Measurements from ENCODE around the gene VCL.

- TF ChIP-seq CTCF (IDR thresholded peaks at IDR 0.05) (no peak), POLR2A (IDR thresholded peaks at IDR 0.05) (no peak)
Measured at GRCh38 chr10:74021248-74022055, 23.5 kb downstream of the VCL start.

Data from thyroid gland (tissue), 4 donors.